HepG2 (cell line): ENCODE data around the gene ARHGAP15. TPM values are rescaled to one million over a fixed set of nuclear protein-coding genes. Genes with fewer than 3 reads are reported as not detected.

Experiments
- ATAC-seq: fragments of 200-7000 bp; cut with Tn5 transposase; 3 replicates; pipeline ENCODE4 v1.9.1; 2020; ENCODE audit warnings: mild to moderate bottlenecking, moderate library complexity
- BruUV-seq: library from RNA; stranded (reverse); fragments of 400-500 nt; replicated peaks from 2 replicates; lab custom pipeline; 2021; lab: Mats Ljungman, UMichigan
- CTCF ChIA-PET: fragments of 300-600 bp; formaldehyde crosslinking; extraction: SDS; loops from one replicate; lab custom pipeline; 2021; ENCODE audit warnings: low total read pairs, inconsistent platforms, low intra/inter-chr PET ratio; lab: Yijun Ruan, JAX
- POLR2A ChIA-PET: fragments of 350-600 bp; sonication (Branson Sonifier 250); formaldehyde crosslinking; loops from one replicate; lab custom pipeline; 2020; ENCODE audit warnings: antibody characterized with exemption, inconsistent platforms; lab: Yijun Ruan, JAX
- DNase-seq: peaks from one replicate; pipeline ENCODE4 v3.0.0-alpha.2; 2015; ENCODE audit warnings: low spot score
- FAIRE-seq: peaks from 3 replicates; lab custom pipeline; 2011; peaks lifted over from hg19 to GRCh38; lab: Jason Lieb, UNC
- H2AFZ ChIP-seq: one replicate; pipeline ENCODE4 v1.6.1; 2011; ENCODE audit warnings: low read length, inconsistent platforms
- H3K27ac ChIP-seq: fragments of 300-600 bp; 3 replicates; pipeline ENCODE4 v1.8.0; 2011; ENCODE audit warnings: mixed run types, mild to moderate bottlenecking, mixed read lengths, low read length, inconsistent platforms; ENCODE audit not compliant: insufficient read depth; ENCODE audit errors: extremely low read length
- H3K27me3 ChIP-seq, 2 experiments: fragments of 200-600 bp in 1 of 2; 2 replicates in 1 of 2; 3 replicates in 1 of 2; pipeline versions ENCODE4 v1.6.0 to v1.8.0; 2011; ENCODE audit warnings: low read length in 2 of 2, mild to moderate bottlenecking in 2 of 2, moderate library complexity in 2 of 2, inconsistent platforms in 1 of 2; ENCODE audit not compliant: insufficient read depth in 2 of 2, control insufficient read depth in 1 of 2
- H3K36me3 ChIP-seq, 2 experiments: fragments of 200-600 bp in 1 of 2; replicated peaks in 1 of 2; 2 replicates in 1 of 2; 3 replicates in 1 of 2; pipeline versions ENCODE4 v1.5.1 to v1.8.0; 2011; ENCODE audit warnings: low read length in 2 of 2, inconsistent platforms in 1 of 2; ENCODE audit not compliant: insufficient read depth in 2 of 2, control insufficient read depth in 1 of 2
- H3K4me1 ChIP-seq: 2 replicates; pipeline ENCODE4 v1.5.1; 2012; ENCODE audit warnings: low read length, inconsistent platforms; ENCODE audit not compliant: insufficient read depth
- H3K4me2 ChIP-seq: 2 replicates; pipeline ENCODE4 v1.6.0; 2011; ENCODE audit warnings: low read depth, low read length, inconsistent platforms
- H3K4me3 ChIP-seq, 3 experiments: fragments of 200-600 bp in 1 of 3; sonication (generic), shearing (Covaris generic) in 1 of 3; replicated peaks in 1 of 3; 2 replicates each; pipeline ENCODE4 v1.5.1; 2011 to 2016; ENCODE audit warnings: low read length in 3 of 3, inconsistent platforms in 2 of 3, low read depth in 2 of 3, mild to moderate bottlenecking in 2 of 3, control low read depth in 1 of 3, mixed read lengths in 1 of 3; ENCODE audit not compliant: insufficient read depth in 1 of 3
- H3K79me2 ChIP-seq: one replicate; pipeline ENCODE4 v1.6.1; 2011; ENCODE audit warnings: low read length, inconsistent platforms; ENCODE audit not compliant: insufficient read depth
- H3K9ac ChIP-seq: 2 replicates; pipeline ENCODE4 v1.6.0; 2011; ENCODE audit warnings: mild to moderate bottlenecking, low read depth, low read length, inconsistent platforms; ENCODE audit not compliant: insufficient read depth
- H3K9me3 ChIP-seq: 2 replicates; pipeline ENCODE4 v1.5.1; 2012; ENCODE audit warnings: mild to moderate bottlenecking, low read length
- H4K20me1 ChIP-seq: 2 replicates; pipeline ENCODE4 v1.6.0; 2011; ENCODE audit warnings: inconsistent platforms, mild to moderate bottlenecking, low read length, moderate library complexity; ENCODE audit not compliant: insufficient read depth
- CBFB ChIP-seq: sonication (generic); formaldehyde crosslinking; IDR thresholded peaks from 2 replicates; pipeline ENCODE4 v1.4.0; 2020; ENCODE audit warnings: missing genetic modification reagents
- DMAP1 ChIP-seq: IDR thresholded peaks from 2 replicates; pipeline ENCODE4 v1.6.1; 2016
- KLF11 ChIP-seq: IDR thresholded peaks from 2 replicates; pipeline ENCODE4 v1.6.1; 2016; ENCODE audit warnings: missing compliant biosample characterization
- MIXL1 ChIP-seq: IDR thresholded peaks from 2 replicates; pipeline ENCODE4 v1.6.1; 2016
- MZF1 ChIP-seq: sonication (generic); formaldehyde crosslinking; IDR thresholded peaks from 2 replicates; pipeline ENCODE4 v1.8.1; 2023; ENCODE audit warnings: mild to moderate bottlenecking, missing genetic modification reagents, borderline replicate concordance
- PHF21A ChIP-seq: sonication (generic); formaldehyde crosslinking; IDR thresholded peaks from 2 replicates; pipeline ENCODE4 v1.5.0; 2020; ENCODE audit warnings: mild to moderate bottlenecking, missing genetic modification reagents
- RELA ChIP-seq: sonication (generic); formaldehyde crosslinking; IDR thresholded peaks from 2 replicates; pipeline ENCODE4 v1.4.0; 2020; ENCODE audit warnings: missing genetic modification reagents
- REPIN1 ChIP-seq: sonication (generic); formaldehyde crosslinking; IDR thresholded peaks from 2 replicates; pipeline ENCODE4 v1.8.0; 2022; ENCODE audit warnings: missing genetic modification reagents, low read depth, mild to moderate bottlenecking, borderline replicate concordance
- SRSF1 ChIP-seq: fragments of 200-400 bp; formaldehyde crosslinking; optimal IDR thresholded peaks from 2 replicates; pipeline ENCODE3; 2017; ENCODE audit warnings: mild to moderate bottlenecking, low read depth, low read length, moderate library complexity
- ZBTB3 ChIP-seq: sonication (generic); formaldehyde crosslinking; IDR thresholded peaks from 2 replicates; pipeline ENCODE4 v1.4.0; 2020; ENCODE audit warnings: low read depth, mild to moderate bottlenecking, moderate library complexity, missing genetic modification reagents, borderline replicate concordance
- ZFP62 ChIP-seq: sonication (generic); formaldehyde crosslinking; IDR thresholded peaks from 2 replicates; pipeline ENCODE4 v1.4.0; 2020; ENCODE audit warnings: missing genetic modification reagents
- ZNF33A ChIP-seq: sonication (generic); formaldehyde crosslinking; IDR thresholded peaks from 2 replicates; pipeline ENCODE4 v1.5.1; 2020; ENCODE audit warnings: missing genetic modification reagents, mild to moderate bottlenecking, moderate library complexity, borderline replicate concordance
- ZNF414 ChIP-seq: sonication (generic); formaldehyde crosslinking; IDR thresholded peaks from 2 replicates; pipeline ENCODE4 v1.5.0; 2020; ENCODE audit warnings: missing genetic modification reagents
- ZNF557 ChIP-seq: sonication (generic); formaldehyde crosslinking; IDR thresholded peaks from 2 replicates; pipeline ENCODE4 v1.4.0; 2020; ENCODE audit warnings: missing genetic modification reagents
- ZNF713 ChIP-seq: sonication (generic); formaldehyde crosslinking; IDR thresholded peaks from 2 replicates; pipeline ENCODE4 v1.4.0; 2020; ENCODE audit warnings: mild to moderate bottlenecking, missing genetic modification reagents
- ZNF850 ChIP-seq: sonication (generic); formaldehyde crosslinking; conservative IDR thresholded peaks from 2 replicates; pipeline ENCODE4 v1.9.0; 2021; ENCODE audit warnings: mild to moderate bottlenecking, missing genetic modification reagents
- WGBS: methylation state at CpG from one replicate; pipeline ENCODE4 v1.1.6; 2017; ENCODE audit warnings: low lambda C conversion rate; 5-methylcytosine and 5-hydroxymethylcytosine counted together
- in situ Hi-C: cut with HindIII; loops from 2 replicates; pipeline ENCODE4 v1.10.0; 2017; ENCODE audit warnings: low pct_unique_long_range_greater_than_20kb; ENCODE audit not compliant: extremely low pct_ligation_motif_present
- intact Hi-C: fragments of 100-400 bp; cut with micrococcal nuclease; formaldehyde crosslinking; loops from one replicate; pipeline ENCODE4 v1.10.0; 2022; ENCODE audit not compliant: unreplicated experiment
- polyA plus RNA-seq, 8 experiments: library from polyadenylated mRNA; depleted of rRNA in 3 of 8; stranded (reverse) in 7 of 8; unstranded in 1 of 8; fragments of >200 nt; fragmentation: Illumina TruSeq in 4 of 8; extraction: Trizol in 4 of 8; gene quantifications; 2 replicates each; pipeline versions ENCODE4 v1.2.1 to v1.2.3, GENCODE V29; 2011 to 2016; ENCODE audit warnings: low read depth in 4 of 8, missing spikeins in 1 of 8, mixed read lengths in 1 of 8; ENCODE audit not compliant: insufficient read depth in 1 of 8
- total RNA-seq, 5 experiments: library from RNA; depleted of rRNA; stranded (reverse); fragments of >200 nt; fragmentation: Illumina TruSeq; extraction: Trizol; gene quantifications; 2 replicates each; pipeline ENCODE4 v1.2.3, GENCODE V29; 2016; ENCODE audit warnings: low read depth in 1 of 5
- TF ChIP-seq, protein P1 (sequence below): IDR thresholded peaks from 2 replicates; pipeline ENCODE4 v1.6.1; 2016; ENCODE audit warnings: low read depth, control low read depth
- TF ChIP-seq, protein P2 (sequence below), 2 experiments: IDR thresholded peaks; 2 replicates each; pipeline ENCODE4 v1.6.1; 2011 to 2012; ENCODE audit warnings: low read length in 2 of 2, borderline replicate concordance in 1 of 2, low read depth in 1 of 2, mild to moderate bottlenecking in 1 of 2, moderate library complexity in 1 of 2

Gene ARHGAP15
- total and polyA plus RNA-seq, 2 of the 13 experiments (the other 11 are each of a cell fraction or from before 2014, with no cell fraction given): 0.04 TPM; not detected in 1

DNA sequence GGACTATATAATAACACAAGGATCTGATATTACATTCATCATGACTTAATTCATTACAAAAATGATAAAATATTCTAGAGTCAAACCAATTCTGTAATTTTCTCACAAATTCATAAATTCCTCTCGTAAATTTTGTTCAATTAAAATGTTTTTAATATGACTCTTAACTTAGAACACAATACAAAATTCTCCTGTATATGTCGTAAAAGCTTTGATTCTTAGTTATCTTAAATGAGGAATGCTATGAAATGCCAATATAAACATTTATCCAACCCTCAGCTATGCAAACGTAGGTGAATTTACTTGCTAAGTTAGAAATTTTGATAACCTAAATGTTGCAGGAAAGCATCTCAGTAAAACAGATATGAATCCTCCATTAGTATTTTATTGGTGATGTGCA is 28.9 kb downstream of the ARHGAP15 start (continued):
- no peak for TF ChIP-seq ZNF414 (CRISPR knock-in tag)
- no peak for TF ChIP-seq MZF1 (CRISPR knock-in tag)

- Histone ChIP-seq H4K20me1 (no peaks in the 10 kb centered on the region), H3K4me2 (no peak overlapping the region), H3K9me3 (no peaks in the 10 kb centered on the region), H3K36me3 (no peaks in the 10 kb centered on the region), H3K9ac (no peak overlapping the region), H3K27me3 (no peaks in the 10 kb centered on the region; a peak in 2 of 5 replicates), H3K4me1 (no peaks in the 10 kb centered on the region), H3K27ac (no peak overlapping the region), H3K4me3 (no peak overlapping the region), H2AFZ (no peak overlapping the region), H3K79me2 (no peaks in the 10 kb centered on the region)
- ATAC-seq: no peak
- 8% methylated on average over 10 of the region's 10 CpGs for WGBS
- intact Hi-C loops: no loop called here
- no peak for DNase-seq
- POLR2A ChIA-PET: no interaction called here
- no TSS peak for BruUV-seq
- in situ Hi-C loops: no loop called here
- no peak for FAIRE-seq
- CTCF ChIA-PET: no interaction called here
- TF ChIP-seq KLF11 (CRISPR knock-in tag) (no peak), CBFB (CRISPR knock-in tag) (no peak), RELA (no peak), MIXL1 (CRISPR knock-in tag) (no peak), SRSF1 (no peak), DMAP1 (CRISPR knock-in tag) (no peak), ZNF557 (CRISPR knock-in tag) (no peak), ZNF713 (CRISPR knock-in tag) (no peak), PHF21A (no peak), ZBTB3 (CRISPR knock-in tag) (no peak), ZNF850 (CRISPR knock-in tag) (no peak), REPIN1 (CRISPR knock-in tag) (no peak), ZFP62 (CRISPR knock-in tag) (no peak), ZNF33A (CRISPR knock-in tag) (no peak)
- TF ChIP-seq, protein P1, sequence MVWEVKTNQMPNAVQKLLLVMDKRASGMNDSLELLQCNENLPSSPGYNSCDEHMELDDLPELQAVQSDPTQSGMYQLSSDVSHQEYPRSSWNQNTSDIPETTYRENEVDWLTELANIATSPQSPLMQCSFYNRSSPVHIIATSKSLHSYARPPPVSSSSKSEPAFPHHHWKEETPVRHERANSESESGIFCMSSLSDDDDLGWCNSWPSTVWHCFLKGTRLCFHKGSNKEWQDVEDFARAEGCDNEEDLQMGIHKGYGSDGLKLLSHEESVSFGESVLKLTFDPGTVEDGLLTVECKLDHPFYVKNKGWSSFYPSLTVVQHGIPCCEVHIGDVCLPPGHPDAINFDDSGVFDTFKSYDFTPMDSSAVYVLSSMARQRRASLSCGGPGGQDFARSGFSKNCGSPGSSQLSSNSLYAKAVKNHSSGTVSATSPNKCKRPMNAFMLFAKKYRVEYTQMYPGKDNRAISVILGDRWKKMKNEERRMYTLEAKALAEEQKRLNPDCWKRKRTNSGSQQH: no peak
- TF ChIP-seq, protein P2, sequence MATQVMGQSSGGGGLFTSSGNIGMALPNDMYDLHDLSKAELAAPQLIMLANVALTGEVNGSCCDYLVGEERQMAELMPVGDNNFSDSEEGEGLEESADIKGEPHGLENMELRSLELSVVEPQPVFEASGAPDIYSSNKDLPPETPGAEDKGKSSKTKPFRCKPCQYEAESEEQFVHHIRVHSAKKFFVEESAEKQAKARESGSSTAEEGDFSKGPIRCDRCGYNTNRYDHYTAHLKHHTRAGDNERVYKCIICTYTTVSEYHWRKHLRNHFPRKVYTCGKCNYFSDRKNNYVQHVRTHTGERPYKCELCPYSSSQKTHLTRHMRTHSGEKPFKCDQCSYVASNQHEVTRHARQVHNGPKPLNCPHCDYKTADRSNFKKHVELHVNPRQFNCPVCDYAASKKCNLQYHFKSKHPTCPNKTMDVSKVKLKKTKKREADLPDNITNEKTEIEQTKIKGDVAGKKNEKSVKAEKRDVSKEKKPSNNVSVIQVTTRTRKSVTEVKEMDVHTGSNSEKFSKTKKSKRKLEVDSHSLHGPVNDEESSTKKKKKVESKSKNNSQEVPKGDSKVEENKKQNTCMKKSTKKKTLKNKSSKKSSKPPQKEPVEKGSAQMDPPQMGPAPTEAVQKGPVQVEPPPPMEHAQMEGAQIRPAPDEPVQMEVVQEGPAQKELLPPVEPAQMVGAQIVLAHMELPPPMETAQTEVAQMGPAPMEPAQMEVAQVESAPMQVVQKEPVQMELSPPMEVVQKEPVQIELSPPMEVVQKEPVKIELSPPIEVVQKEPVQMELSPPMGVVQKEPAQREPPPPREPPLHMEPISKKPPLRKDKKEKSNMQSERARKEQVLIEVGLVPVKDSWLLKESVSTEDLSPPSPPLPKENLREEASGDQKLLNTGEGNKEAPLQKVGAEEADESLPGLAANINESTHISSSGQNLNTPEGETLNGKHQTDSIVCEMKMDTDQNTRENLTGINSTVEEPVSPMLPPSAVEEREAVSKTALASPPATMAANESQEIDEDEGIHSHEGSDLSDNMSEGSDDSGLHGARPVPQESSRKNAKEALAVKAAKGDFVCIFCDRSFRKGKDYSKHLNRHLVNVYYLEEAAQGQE (IDR thresholded peaks at IDR 0.05; ENCODE audit: borderline replicate concordance in 1 of 2, low read depth in 1 of 2, low read length in 2 of 2): no peak
These were observed 29.6 kb downstream of the ARHGAP15 start for GRCh38 chr2:143158551-143159485.
